Stimulated activated CD4-positive, alpha-beta T cell treated with anti-CD3 and anti-CD28 coated beads, Interleukin-1b, Interleukin-23, amount 100 ng/mL, for 24 hours (primary cell): ENCODE measurements around the gene LSMEM2.
"Not testable (repeated sequence)": the region's sequence is repeated elsewhere in the genome, so short reads cannot be mapped to it uniquely, and the experiment has no call there.

Source experiments
- DNase-seq, 4 experiments: peaks; one replicate each; pipeline ENCODE4 v3.0.0-alpha.2; 2020; ENCODE audit warnings: low read depth in 4 of 4, low spot score in 1 of 4

LSMEM2 gene

GRCh38 chr3:50276762-50277101, 2.2 kb upstream of the LSMEM2 start:
- no peak for DNase-seq

- DNase-seq, result no peak
These were observed 586 bp upstream of the LSMEM2 start for GRCh38 chr3:50278123-50278879.

- no peak for DNase-seq
These were observed 549 bp downstream of the LSMEM2 start for GRCh38 chr3:50279255-50280016.

GRCh38 chr3:50284121-50284520, 5.2 kb downstream of the LSMEM2 start:
- not testable (repeated sequence) for DNase-seq

- DNase-seq, result no peak
These were observed 7.7 kb downstream of the LSMEM2 start for GRCh38 chr3:50286322-50287227.

- no peak for DNase-seq
These were observed 8.4 kb downstream of the LSMEM2 start for GRCh38 chr3:50287262-50287661.

- DNase-seq, result no peak
These were observed 9.6 kb downstream of the LSMEM2 start for GRCh38 chr3:50288387-50289007.

GRCh38 chr3:50289130-50289529, 10.2 kb downstream of the LSMEM2 start:
- no peak for DNase-seq

GRCh38 chr3:50290161-50290641, 11.3 kb downstream of the LSMEM2 start:
- DNase-seq, result no peak

GRCh38 chr3:50292159-50293078, 13.5 kb downstream of the LSMEM2 start, which contains the start of gene IFRD2:
Gene IFRD2, minus strand, starts transcription at chr3:50292429. Its CDS starts 155 bp downstream, at chr3:50292274.
- peak; percentile 81 to 94 (median 88) for DNase-seq

GRCh38 chr3:50293079-50293801, 14.4 kb downstream of the LSMEM2 start:
- DNase-seq, result no peak

GRCh38 chr3:50294089-50294488, 15.2 kb downstream of the LSMEM2 start:
- no peak for DNase-seq

- no peak for DNase-seq
These were observed 15.9 kb downstream of the LSMEM2 start for GRCh38 chr3:50294492-50295403.

- DNase-seq, result no peak
These were observed 16.9 kb downstream of the LSMEM2 start for GRCh38 chr3:50295553-50296431.

GRCh38 chr3:50296721-50297383, 18.0 kb downstream of the LSMEM2 start:
- no peak for DNase-seq

GRCh38 chr3:50297384-50297775, 18.5 kb downstream of the LSMEM2 start:
- DNase-seq, result no peak
